Uterus (tissue), 4 donors: ENCODE data around the gene INPP5A. TPM values are rescaled to one million over a fixed set of nuclear protein-coding genes. Genes with fewer than 3 reads are reported as not detected.

Experiments
- DNase-seq, 2 donors: peaks; one replicate each; pipeline ENCODE4 v3.0.0-alpha.2; 2019 to 2020
- H3K27ac ChIP-seq, 2 donors: fragments of 200-600 bp; sonication (generic); 1 replicate in 1 of 2; 2 replicates in 1 of 2; pipeline ENCODE4 v1.5.1; 2016 to 2018
- H3K27me3 ChIP-seq, 2 donors: fragments of 200-600 bp; sonication (generic); one replicate each; pipeline ENCODE4 v1.5.1; 2018 to 2019; ENCODE audit warnings: control low read depth in 1 of 2
- H3K36me3 ChIP-seq, 2 donors: fragments of 200-600 bp; sonication (generic); one replicate each; pipeline ENCODE4 v1.5.1; 2019; ENCODE audit warnings: control low read depth in 1 of 2
- H3K4me1 ChIP-seq, 2 donors: fragments of 200-600 bp; sonication (generic); one replicate each; pipeline ENCODE4 v1.5.1; 2018 to 2019; ENCODE audit warnings: control low read depth in 1 of 2
- H3K4me3 ChIP-seq, 2 donors: fragments of 200-600 bp; sonication (generic); 1 replicate in 1 of 2; 2 replicates in 1 of 2; pipeline ENCODE4 v1.5.1; 2018 to 2019; ENCODE audit warnings: mild to moderate bottlenecking in 1 of 2
- H3K9me3 ChIP-seq, 2 donors: fragments of 200-600 bp; sonication (generic); one replicate each; pipeline ENCODE4 v1.5.1; 2019; ENCODE audit warnings: control low read depth in 1 of 2
- CTCF ChIP-seq, 4 experiments: fragments of 200-600 bp in 2 of 4; fragments of 450-650 bp in 2 of 4; sonication (generic) in 2 of 4; IDR thresholded peaks; one replicate each; pipeline ENCODE4 v1.5.1; 2016 to 2019; ENCODE audit warnings: antibody characterized with exemption in 4 of 4, mild to moderate bottlenecking in 2 of 4, moderate library complexity in 1 of 4
- POLR2A ChIP-seq, 2 donors: fragments of 450-650 bp; IDR thresholded peaks; one replicate each; pipeline ENCODE4 v1.6.1; 2016; ENCODE audit warnings: antibody characterized with exemption in 2 of 2, mild to moderate bottlenecking in 1 of 2, moderate library complexity in 1 of 2
- intact Hi-C: fragments of 100-400 bp; cut with DNase I; formaldehyde crosslinking; loops from one replicate; pipeline ENCODE4 v1.15.1; 2023; ENCODE audit warnings: low total_unique reads
- total RNA-seq, 4 donors: library from RNA; depleted of rRNA in 3 of 4; stranded (reverse); fragments of >200 nt in 3 of 4; gene quantifications; one replicate each; pipeline versions ENCODE4 v1.1.0 to v1.2.4, GENCODE V29; 2014 to 2023
- donor health status: DM: yes; HTN: yes; CAD: no.

INPP5A gene
- total RNA-seq, 4 donors from 2014 or later = 22.5 to 160 (median 93.2) TPM

DNA sequence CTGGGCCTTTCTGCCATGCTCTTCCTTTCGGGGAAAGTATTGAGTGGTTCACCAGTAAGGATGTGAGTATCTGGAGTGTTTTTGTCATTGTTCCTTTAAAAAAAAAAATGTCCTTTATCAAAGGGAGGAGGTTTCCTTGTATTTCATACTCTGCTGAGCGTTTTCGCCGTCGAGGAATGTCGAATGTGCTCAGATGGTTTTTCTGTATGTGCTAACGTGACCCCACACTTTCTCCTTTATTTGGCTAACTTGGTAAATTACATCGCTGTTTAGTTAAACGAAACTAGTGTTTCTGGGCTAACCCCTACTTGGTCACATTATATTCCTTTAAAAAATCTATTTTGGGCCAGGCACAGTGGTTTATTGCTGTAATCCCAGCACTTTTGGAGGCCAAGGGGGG, 45.9 kb downstream of the INPP5A start:
- H3K9me3 ChIP-seq = no peaks in the 10 kb centered on the region
- no peak overlapping the region for H3K27ac ChIP-seq
- no peaks in the 10 kb centered on the region for H3K36me3 ChIP-seq
- H3K27me3 ChIP-seq = no peaks in the 10 kb centered on the region
- intact Hi-C loops = no loop called here
- peaks cover 0 to 5% of the 10 kb centered on the region in 2 donors for H3K4me1 ChIP-seq
- DNase-seq = no peak
- H3K4me3 ChIP-seq = no peak overlapping the region
- no peak for TF ChIP-seq CTCF (IDR thresholded peaks at IDR 0.05)
- no peak for TF ChIP-seq POLR2A (IDR thresholded peaks at IDR 0.05)

- TF ChIP-seq POLR2A (IDR thresholded peaks at IDR 0.05) (no peak), CTCF (IDR thresholded peaks at IDR 0.05) (no peak)
- H3K9me3 ChIP-seq = no peaks in the 10 kb centered on the region
- H3K27me3 ChIP-seq = no peaks in the 10 kb centered on the region
- H3K4me1 ChIP-seq = peaks cover 0 to 5% of the 10 kb centered on the region in 2 donors
- intact Hi-C loops = no loop called here
- no peak overlapping the region for H3K4me3 ChIP-seq
- no peaks in the 10 kb centered on the region for H3K36me3 ChIP-seq
- H3K27ac ChIP-seq = no peak overlapping the region
- no peak for DNase-seq
Observed at GRCh38 chr10:132584081-132584480, 46.5 kb downstream of the INPP5A start.

DNA sequence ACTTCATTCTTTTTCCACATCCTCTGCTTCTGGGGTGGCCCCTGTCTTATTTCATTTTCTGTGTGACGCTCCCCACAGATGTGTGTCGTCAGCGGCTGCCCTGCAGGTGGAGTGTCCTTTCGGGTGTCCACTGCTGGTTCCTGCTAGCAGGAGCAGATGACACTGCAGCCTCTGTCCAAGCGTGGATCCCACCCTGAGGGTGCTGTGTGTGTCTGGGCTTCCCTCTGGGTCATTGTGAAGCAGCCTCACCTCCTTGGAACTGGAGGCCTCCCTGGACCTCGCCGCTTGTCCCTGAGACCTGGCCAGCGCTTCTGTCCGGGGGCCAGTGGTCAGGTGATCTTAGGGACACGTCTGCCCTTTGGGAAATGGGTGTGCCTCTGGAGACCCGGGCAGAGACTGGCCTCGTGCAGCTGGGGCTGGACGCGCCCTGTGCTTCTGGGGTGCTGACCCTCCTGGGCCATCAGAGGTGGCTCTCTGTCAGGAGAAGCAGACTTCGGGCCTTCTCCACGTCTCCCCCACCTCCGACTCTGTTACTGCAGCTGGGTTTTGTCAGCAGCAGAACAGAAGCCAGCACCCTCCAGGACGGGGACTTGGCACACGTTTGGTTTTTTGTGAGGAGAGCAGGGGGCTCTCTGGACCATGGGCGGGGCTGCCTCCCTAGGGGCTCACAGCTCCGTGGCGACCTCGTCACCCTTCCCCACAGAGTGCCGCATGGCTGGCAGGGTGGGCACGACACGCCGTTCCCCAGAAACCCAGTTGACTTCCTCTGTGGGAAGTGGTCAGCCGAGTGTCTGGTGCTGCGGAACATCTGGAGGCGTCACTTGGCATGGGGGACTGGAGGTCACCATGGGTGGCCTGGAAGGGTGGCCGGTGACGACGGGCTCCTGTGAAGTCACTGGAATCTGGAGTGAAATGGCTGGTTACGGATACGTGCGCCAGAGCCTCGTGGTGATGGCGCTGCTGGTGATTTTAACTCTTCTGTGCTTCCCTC, 48.4 kb downstream of the INPP5A start:
- no peaks in the 10 kb centered on the region for H3K4me1 ChIP-seq
- H3K27me3 ChIP-seq = no peaks in the 10 kb centered on the region
- no peak for TF ChIP-seq CTCF (IDR thresholded peaks at IDR 0.05)
- no peak for TF ChIP-seq POLR2A (IDR thresholded peaks at IDR 0.05)
- no peak for DNase-seq
- no peak overlapping the region for H3K27ac ChIP-seq
- H3K9me3 ChIP-seq = no peaks in the 10 kb centered on the region
- intact Hi-C loops = no loop called here
- H3K36me3 ChIP-seq = no peaks in the 10 kb centered on the region
- no peak overlapping the region for H3K4me3 ChIP-seq

GRCh38 chr10:132586739-132587138, 49.2 kb downstream of the INPP5A start:
- intact Hi-C loops = no loop called here

More at GRCh38 chr10:132586739-132587138, 49.2 kb downstream of the INPP5A start:
- no peaks in the 10 kb centered on the region for H3K36me3 ChIP-seq
- H3K27ac ChIP-seq = no peak overlapping the region
- no peaks in the 10 kb centered on the region for H3K27me3 ChIP-seq
- TF ChIP-seq POLR2A (IDR thresholded peaks at IDR 0.05) (no peak), CTCF (IDR thresholded peaks at IDR 0.05) (no peak)
- H3K4me1 ChIP-seq = no peaks in the 10 kb centered on the region
- no peak for DNase-seq
- H3K4me3 ChIP-seq = no peak overlapping the region
- no peaks in the 10 kb centered on the region for H3K9me3 ChIP-seq
